DLD1 (cell line): Measurements from ENCODE around the gene EEFSEC.

ENCODE experiments used
- in situ Hi-C: cut with HindIII; loops from 2 replicates; pipeline ENCODE4 v1.10.0; 2017; ENCODE audit warnings: low sequenced_read_pairs

The EEFSEC gene

GRCh38 chr3:128343287-128344051 is 190.2 kb downstream of the EEFSEC start:
- in situ Hi-C loops: no loop called here

GRCh38 chr3:128344052-128344735 is 190.9 kb downstream of the EEFSEC start:
- in situ Hi-C loops: no loop called here

DNA sequence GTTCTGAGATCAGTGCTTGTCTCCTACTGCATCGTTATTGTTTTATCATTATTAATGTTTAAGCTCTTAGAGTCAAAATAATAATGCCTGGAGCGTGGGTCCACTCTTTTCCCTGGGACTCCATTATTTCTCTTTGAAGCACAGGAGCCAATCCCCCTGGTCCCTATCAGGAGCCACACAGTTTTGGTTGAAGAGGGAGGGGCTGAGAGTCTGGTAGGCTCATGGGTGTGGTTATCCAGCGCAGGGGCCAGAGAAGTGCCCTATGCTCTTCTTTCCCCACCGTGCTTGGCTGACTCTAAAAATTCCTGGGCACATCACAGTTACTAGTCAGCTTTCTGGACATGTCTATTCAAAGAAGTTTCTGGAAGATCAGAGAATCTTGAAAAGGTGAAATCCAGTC is 191.9 kb downstream of the EEFSEC start:
- in situ Hi-C loops: no loop called here

- in situ Hi-C loops: no loop called here
Measured at GRCh38 chr3:128346562-128346961, 193.3 kb downstream of the EEFSEC start.

DNA sequence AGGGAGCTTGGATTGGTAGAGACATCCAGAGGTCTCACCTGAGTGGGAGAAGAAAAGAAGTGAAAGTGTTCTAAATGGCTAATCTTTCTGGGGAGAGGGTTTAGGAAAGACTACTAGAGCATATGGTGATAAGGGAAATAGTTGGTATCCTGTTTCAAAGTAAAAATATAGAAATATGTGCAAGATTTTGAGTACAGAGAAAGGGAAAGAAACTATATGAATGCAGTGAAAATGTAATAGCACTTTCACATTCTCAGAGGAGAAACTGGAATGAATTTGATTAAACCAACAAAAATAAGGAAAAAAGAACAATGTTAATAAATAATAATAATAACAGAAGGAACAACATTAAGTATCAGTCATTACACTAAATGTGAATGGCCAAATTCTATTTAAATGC is 194.0 kb downstream of the EEFSEC start:
- in situ Hi-C loops: no loop called here

DNA sequence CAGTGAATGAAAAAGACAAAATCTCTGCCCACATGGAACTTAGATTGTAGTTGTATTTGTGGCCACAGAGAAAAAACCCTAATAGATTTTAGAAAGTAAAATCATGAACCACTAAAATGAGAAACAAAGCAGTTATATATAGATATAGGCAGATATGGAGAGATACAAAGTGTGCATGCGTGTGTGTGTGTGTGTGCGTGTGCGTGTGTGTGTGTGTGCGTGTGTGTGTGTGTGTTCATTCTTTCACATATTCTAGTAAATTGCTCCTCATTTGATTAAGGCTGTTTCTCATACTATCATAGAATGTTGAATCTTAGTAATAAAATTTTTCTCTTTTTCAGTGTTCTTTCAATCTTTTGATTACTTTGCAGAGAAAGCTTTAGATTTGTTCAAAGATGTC is 194.8 kb downstream of the EEFSEC start:
- in situ Hi-C loops: no loop called here

DNA sequence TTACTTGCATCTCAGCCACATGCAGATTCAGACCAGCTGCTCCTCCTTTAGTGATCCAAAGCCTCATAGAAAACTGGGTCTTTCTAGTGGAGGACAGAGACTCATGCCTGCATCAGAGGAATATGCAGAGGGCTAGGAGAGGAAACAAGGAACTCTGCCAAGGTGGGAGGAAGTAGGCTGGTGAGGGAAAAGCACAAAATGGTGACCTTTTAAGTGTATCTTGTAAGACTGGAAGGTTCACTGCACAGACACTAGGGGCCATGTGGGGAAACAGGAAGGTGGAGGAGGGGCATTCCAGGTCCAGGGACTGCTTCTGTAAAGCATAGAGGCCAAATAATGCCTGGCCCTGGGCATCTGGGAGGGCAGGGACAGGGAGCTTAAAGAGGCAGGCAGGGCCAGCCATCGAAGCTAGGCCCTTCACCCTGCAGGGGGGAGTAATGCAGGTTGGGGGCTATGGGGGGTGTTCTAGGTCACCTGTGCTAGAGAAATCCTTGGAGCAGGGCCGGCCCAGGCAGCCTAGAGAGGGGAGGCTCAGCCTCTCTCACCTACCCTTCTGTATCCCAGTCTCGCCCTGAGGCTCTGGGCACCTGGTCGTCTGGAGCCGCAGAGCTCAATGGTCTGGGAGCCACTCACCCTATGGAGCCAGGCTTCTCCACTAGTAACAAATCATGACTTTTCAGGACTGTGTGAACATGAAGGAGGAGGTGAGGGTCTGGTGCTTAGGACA is 195.7 kb downstream of the EEFSEC start:
- in situ Hi-C loops: no loop called here

DNA sequence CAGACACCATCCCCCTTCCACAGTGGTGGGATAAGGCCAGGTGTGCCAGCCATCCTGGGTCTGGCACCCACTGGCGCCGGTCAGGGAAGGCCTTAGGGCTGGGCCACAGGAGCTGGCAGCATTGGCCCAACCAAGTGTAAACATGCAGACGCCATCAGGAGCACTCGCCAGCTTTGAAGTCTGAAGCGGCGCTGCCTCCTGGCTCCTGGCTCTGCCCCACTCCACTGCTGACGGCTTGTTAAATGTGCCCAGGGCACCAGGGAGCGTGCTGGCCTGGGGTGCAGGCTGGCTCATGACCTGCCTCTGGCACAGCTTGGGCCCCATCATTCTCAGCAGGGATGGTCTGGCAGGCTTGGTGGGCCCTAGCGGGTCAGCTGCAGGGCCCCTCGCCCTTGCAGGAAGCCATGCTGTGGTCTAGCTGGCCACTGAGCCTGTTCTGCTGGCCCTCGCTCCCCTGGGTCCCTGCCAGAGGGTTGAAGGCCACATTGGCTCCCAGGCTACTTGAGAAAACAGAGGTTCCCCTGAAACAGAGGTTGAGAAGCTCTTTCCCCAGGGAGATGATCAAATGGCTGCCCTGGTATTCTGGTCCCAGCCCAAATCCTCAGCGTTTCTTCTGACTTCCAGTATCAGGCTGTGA is 196.8 kb downstream of the EEFSEC start:
- in situ Hi-C loops: no loop called here

DNA sequence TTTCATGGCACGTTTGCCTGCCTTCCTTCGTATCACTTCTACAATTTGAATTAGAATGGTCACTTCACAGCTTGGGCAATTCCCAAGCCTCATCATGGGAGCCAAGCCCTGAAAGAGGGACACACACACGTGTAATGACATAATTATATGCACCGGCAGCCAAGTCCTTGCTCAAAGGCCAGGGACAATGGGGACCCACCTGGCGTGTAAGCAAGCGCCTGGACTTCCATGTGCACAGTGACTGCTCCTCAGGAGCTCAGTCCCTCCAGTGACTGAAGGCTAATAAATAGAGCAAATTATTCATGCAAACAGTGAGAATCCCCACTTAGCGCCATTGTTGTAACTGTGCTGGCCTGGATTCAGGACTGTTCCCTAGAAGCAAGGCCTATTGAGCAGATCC is 198.3 kb downstream of the EEFSEC start:
- in situ Hi-C loops: no loop called here

- in situ Hi-C loops: no loop called here
Measured at GRCh38 chr3:128352326-128352725, 199.0 kb downstream of the EEFSEC start.

DNA sequence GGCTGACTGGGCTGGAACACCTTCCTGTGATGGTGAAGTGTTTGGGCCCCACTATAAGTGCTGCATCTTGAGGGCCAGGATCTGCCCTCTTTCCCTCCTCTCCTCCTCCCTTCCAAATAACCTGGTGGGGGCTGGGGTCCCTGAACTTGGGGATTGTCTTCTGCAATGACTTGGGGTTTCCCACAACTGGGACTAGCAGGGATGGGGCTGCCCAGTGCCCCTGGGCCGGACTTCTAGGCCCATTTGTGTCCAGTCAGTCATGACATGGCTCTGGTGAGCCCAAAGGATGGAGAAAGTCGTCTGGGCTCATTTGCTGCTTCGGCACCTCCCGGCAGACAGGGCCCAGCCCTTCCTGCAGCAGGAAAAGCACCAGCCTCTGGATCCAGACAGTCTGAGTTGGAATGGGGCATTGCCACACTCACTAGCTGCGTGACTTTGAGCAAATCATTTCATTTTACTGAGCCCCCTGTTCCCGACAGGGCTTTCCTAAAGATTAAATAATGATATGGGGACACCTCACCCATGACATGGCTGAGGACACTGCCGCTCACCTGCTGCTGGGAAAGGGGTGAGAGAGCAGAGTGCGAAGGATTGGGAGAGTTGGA is 200.2 kb downstream of the EEFSEC start:
- in situ Hi-C loops: no loop called here

- in situ Hi-C loops: no loop called here
Measured at GRCh38 chr3:128353991-128354687, 200.9 kb downstream of the EEFSEC start.

DNA sequence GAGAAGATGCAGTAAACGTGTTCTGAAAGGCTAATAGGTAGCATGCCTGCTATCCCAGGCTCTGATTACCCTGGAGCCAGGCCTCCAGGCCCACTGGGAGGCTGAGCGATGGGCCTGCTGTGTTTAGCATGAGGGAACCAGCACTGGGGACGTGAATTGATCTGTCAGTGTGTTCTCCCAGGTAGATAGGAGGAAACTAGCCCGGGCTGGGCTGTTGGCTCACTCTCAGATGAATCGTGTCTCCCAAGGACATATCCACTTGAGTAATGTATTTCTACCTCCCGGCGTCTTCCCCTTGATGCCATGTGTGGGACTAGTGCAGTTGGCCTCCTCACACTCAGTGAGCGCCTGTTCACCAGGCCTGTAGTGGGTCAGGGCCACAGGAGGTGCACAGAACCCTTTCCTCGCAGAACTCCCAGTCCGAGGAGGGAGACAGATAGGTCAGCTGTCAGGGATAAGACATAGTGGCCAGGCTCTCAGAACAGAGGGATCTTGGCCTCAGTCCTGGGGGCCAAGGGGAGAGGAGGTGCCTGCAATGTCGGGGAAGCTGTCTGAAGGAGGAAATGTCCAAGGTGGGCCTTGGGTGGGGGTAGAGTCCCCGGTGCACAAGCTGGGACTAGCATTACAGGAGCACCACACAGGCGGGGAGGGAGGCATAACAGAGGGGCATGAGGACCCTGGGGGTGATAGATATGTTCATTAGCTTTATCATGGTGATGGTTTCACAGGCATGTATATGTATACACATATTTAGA is 201.7 kb downstream of the EEFSEC start:
- in situ Hi-C loops: no loop called here

DNA sequence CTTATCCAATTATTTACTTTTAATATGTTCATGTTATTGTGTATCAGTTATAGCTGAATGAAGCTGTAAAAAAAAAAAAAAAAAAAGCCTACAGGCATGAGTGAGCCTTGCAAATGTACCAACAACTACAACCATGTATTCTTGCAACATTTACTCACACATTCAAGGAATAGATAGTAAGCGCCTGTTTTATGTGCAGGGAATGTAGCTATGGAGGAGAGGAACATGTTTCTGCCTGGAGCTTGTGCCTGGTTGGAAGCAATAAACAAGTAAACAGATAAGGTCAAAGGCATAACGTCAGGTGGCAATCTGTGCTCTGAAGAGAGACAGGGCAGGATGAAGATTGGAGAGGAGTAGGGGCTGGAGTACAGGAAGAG is 202.2 kb downstream of the EEFSEC start:
- in situ Hi-C loops: no loop called here

GRCh38 chr3:128356822-128357221 is 203.5 kb downstream of the EEFSEC start:
- in situ Hi-C loops: no loop called here

GRCh38 chr3:128357538-128357937 is 204.3 kb downstream of the EEFSEC start:
- in situ Hi-C loops: no loop called here

DNA sequence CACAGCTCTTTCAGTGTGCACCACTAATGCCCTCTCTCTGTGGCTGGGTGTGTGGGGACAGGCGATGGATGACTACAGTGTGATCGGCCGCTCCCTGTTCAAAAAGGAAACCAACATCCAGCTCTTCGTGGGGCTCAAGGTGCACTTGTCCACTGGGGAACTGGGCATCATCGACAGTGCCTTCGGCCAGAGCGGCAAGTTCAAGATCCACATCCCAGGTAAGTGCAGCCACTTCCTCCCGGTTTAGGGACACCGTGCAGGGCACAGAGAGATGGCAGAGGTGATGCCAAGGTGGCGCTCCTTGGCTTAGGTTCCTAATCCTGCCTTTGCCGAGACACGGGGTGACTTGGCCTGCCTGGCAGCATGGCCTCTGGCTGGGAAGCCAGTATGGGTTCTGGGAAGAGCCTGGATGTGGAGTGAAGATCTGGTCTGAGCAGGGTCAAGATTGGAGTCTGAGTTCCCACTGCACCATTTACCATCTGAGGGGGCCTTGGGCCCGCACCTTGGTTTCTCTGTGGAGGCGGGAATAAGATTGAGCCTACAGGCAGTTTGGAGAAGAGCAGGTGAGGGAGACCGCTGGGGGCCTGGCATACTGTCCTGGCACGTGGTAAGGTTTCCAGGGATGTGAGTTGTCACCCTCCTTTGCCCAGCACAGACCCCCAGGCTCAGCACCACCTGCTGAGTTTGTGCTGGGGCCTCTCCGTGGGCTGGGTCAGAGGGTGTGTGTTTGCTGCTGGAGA is 205.0 kb downstream of the EEFSEC start:
- in situ Hi-C loops: no loop called here

GRCh38 chr3:128359060-128359664 is 205.9 kb downstream of the EEFSEC start:
- in situ Hi-C loops: no loop called here
